ENCODE results near the gene HRCT1. TPM values are rescaled to one million over a fixed set of nuclear protein-coding genes. Genes with fewer than 3 reads are reported as not detected.
"Not testable (repeated sequence)": the region's sequence is repeated elsewhere in the genome, so short reads cannot be mapped to it uniquely, and the experiment has no call there.

The HRCT1 gene
- total RNA-seq, 1 donor from 2014 or later = not detected

DNA sequence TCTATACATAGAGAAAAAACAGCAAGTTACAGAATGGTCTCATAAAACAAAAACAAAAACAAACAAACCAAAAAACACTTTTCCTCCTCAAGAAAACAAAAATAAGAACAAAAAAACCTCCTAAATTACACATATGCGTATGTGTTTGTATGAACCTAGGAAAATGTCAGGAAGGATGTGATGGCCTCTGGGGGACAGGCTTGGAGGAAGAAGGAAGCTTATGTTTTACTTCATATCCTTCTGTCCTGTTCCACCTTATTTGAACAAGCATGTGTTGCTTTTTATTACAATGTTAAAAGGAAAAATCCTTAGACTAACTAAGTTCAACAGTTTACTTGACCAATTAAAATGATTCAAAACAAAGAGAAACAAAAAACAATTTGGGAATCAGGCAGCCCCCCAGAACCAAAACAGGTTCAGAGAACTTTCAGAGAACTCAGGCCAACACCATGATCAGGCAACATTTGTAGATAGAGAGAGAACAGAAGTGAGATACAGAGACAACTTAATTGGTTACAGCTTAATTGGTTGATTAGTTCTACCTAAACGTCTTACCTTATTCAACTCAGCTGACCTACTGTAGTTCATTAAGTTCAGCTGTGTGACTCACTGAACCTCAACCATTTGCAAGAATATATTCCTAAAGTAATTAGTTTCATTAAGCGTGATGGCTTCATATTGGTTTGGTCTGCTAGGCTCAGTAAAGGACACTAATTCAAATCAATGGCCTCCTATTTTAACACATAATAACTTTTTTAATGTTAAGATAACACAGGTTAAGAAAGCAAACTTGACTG is 13.4 kb downstream of the HRCT1 start:
- no peak for DNase-seq

DNA sequence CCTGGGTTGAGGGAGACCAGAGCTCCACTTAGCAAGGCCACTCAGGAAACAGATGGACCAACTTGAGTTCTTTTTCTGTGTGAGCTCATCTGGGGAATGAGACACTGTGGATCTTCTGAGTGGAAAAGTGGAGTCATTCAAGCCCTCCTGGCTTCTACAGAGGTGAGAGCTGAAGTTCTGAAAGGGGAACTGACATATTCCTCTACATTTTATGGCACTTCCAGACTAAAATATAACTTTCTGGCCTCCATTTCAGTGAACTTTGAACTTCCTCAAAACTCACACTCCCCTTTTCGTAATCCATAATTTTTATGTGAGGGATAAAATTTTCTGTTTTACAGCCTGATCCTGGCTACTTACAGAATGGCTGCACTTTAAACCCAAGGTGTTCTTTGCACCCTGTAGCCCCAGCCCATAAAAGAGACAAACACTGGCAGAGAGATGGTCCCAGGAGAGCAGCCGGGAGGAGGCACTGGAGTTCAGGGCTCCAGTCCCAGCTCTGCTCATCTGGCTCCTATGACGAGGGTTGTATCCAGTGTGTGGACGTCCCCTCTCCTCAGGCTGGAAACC is 14.1 kb downstream of the HRCT1 start:
- peak; percentile 65 for DNase-seq

DNA sequence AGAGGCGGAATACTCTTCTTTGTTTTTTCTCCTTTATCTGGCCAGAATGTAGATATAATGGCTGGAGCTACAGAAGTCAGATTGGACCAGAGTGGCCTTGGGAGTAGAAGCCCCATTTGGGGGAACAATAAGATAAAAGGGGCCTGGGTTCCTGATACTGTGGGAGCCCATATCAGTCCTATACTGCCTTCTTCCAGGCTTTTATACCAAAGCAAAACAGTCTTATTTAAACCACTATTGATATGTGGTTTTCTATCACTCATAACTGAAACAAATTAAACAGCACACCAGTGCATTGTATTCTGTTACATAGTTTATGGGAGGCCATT is 17.6 kb downstream of the HRCT1 start:
- DNase-seq = no peak

DNA sequence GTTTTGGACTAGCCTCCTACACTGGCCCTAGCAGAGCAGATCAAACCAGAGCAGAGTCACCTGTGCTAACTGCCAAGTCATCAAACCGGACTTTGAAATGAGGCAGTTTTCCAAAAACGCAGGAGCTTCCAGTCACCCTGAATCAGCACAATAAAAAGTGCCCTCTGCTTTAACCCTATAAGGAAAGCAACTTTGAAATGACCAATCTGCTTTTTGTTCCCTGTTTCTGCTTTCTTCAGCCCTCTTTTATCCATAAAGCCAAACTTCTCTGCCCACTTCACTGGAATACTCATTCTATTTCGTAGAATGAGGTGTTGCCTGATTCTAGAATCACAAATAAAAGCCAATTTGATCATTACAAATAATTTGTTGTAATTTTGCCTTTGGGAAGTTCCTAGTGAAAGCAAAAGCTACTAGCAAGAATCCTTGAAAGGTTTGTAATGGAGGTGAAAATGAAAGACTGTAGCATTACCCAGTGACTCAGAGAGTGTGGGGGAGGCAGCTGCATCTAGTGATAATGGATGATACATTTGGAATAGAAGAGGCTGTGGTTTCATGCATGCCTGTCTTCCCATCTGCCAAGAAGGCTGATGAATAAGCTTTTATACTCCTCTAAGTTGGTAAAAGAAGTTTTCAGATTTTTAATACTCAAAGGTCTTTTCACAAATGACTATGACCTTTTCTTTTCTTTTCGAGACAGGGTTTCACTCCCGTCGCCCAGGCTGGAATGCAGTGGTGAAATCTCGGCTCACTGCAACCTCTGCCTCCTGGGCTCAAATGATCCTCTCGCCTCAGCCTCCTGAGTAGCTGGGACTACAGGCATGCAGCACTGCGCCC is 18.1 kb downstream of the HRCT1 start:
- no peak for DNase-seq

DNA sequence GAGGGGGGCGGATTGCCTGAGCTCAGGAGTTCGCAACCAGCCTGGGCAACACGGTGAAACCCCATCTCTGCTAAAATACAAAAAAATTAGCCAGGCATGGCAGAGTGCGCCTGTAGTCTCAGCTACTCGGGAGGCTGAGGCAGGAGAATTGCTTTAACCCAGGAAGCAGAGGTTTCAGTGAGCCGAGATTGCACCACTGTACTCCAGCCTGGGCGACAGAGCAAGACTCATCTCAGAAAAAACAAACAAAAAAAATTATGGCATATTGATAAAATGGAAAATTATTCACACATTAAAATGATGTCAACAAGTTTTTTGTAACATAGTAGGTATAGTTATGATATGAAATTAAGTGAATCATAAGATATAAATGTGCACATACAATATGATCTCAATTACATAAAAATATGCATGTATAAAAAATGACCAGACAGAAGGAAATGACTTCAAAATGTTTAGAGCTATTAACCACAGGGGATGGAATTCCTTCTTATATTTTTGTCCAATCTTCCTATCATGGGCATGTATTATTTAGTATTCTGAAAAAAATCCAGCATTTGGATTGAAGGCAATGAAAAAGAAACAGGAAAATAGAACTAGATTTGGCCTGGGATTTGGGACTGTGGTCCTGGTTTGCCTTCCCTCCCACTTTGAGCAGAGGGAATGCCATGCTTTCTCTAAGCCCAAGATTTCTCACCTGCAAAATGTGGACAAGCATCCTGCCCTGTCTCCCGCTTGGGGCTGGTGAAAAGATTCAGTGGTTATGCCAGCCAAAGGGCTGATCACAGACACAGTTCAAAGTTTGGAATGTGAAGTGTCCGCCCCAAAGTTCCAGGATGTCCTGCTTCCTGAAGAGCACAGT is 22.8 kb downstream of the HRCT1 start:
- DNase-seq = no peak

DNA sequence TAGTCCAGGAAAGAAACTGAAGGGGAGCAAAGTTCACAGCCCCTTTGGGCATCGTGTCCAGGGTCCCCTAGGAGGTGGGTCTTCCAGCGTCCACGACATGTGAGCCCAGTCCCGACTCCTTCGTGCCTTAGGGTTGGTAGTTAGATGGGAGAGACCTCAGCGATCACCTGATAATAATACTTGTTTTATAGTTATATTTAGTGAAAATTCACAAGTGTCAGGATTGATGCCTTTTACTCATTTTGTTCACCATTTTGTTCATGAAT is 23.4 kb downstream of the HRCT1 start:
- DNase-seq = no peak

DNA sequence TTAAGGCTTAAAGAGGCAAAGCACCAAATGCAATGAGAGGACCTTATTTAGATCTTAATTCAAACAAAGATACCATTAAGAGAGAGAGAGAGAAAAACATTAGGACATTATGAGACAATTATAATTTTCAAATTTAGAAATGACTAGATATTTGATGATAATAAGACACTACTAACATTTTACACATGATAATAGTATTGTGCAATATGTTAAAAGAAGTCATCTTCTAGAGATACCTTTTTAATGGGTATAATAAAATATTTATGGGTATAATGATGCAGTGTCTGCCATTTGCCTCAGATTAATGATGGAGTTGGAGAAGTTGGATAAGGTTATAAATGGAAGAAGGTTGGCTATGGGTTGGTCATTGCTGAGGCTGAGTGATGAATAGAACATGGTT is 24.5 kb downstream of the HRCT1 start:
- DNase-seq = no peak

DNA sequence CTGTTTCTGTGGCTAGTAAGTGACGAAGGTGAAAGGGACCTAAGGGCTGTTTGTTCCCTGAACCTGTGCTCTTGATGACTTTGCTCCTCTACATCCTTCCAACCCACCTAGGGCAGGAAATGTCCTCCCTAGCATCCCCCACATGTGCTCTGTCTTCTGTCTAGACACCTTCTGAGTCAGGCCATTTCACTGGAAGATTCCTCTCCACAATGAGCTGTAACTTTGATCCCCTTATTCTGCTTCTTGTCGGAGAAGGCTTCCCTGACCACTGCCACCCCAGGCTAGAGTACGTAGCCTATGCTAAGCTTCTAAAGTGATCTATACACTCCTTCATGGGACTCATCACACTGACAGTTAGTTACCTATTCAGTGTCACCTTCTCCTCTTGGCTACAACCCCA is 25.0 kb downstream of the HRCT1 start:
- DNase-seq = no peak

DNA sequence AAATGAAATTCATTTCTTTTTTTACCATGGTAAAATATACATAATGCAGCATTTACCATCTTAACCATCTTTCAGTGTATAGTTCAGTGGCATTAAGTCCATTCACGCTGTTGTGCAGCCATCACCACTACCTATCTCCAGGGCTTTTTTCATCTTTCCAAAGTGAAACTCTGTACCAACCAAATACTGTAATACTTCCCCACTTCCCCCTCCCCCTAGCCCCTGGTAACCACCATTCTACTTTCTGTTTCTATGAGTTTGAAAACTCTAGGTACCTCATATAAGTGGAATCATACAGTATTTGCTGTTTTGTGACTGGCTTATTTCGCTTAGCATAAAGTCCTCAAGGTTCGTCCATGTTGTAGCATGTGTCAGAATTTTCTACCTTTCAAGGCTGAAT is 26.7 kb downstream of the HRCT1 start:
- no peak for DNase-seq

DNA sequence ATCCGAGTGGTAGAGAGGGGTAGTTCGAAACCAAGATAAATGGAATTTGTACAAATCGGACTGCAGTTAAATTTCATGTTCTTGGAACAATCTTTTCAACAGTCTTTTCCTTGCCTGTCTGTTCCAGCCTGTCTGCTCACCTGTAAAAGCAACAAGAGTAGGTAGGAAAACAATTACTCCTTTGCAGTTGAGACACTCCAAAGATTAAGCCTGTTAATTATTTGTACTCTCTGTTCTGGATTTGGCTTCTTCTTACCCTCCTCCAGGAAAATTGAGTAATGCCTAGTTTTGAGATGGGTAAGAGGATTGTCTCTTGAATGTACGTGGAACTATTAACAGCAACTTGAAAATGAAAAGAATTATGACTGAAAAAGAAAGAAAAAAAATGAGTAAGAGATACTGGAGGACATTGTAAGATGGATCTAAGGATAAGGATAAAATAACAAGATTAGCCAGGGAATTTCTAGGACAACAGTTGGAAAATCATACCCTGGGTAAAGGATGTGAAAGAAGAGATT is 27.6 kb downstream of the HRCT1 start:
- no peak for DNase-seq

DNA sequence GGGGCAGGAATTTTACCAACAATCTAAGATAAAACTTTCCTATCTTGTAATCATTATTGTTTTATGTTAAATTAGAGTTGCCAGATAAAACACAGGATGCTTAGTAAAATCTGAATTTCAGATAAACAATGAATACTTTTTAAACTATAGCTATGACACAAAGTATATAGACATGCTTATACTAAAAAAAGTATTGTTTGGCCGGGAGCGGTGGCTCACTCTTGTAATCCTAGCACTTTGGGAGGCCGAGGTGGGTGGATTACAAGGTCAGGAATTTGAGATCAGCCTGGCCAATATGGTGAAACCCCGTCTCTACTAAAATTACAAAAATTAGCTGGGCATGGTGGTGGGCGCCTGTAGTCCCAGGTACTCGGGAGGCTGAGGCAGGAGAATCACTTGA is 28.1 kb downstream of the HRCT1 start:
- not testable (repeated sequence) for DNase-seq

DNA sequence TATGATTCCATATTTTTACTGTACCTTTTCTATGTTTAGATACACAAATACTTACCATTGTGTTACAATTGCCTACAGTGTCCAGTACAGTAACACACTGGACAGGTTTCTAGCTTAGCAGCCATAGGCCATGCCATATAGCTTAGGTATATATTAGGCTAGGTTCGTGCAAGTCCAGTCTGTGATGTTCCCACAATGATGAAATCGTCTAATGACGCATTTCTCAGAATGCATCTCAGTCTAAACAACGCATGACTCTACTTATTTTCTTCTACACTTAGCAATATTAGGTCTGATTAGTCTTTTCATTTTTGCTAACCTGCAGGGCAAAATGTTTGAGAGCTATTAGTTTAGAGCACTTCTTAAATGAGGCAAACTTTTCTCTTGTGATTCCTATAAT is 29.3 kb downstream of the HRCT1 start:
- DNase-seq = no peak

DNA sequence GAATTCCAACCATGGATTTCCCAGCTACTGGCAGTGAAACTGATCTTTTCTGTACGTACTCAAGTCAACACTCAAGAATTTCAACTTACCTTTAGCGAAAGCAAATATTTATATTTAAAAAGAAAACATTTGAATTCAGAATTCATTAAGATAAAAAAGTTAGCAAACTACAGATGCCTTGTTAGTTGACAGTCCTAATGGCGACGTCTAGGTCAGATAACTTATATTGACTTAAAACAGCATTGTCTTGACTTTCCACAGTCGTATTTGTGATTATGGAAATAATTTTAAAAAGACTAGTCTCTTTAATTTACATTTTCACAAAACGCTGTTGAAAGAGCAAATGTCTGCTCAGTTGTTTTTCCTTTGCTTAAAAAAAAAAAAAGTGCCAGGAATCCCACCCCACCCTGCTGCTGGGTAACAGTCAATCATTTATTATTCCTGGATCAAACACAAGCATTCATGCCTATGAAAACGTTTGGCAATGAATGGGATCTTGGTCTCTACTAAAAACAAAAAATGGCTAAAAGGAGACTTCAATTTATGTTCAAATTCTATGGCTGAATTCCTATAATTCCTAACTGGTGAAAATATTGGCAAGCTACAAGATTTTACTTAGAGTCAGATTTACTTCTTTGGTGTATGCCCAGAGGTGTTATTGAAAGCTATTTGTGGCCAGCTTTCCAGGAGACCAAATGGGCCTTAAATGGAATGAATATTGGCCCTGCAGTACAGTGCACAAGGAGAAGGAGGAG is 29.9 kb downstream of the HRCT1 start:
- peak; percentile 35 for DNase-seq

DNA sequence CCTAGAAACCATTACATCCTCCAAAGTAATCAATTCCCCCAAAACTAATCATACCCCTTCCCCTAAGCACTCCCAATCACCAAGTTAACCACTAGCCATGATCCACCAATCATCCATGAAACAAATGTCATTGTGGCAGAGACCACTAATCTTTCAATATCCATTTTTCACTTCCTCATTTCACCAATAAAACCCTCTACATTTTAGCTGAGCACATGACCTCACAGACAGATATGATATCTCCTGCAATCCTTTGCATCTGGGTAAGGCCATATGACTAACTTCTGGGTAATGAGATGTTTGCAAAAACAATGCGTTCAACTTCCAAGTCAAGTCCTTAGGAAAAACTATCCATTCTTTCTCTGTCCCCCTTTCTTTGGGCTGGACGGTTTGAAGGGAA is 31.2 kb downstream of the HRCT1 start:
- DNase-seq = no peak

DNA sequence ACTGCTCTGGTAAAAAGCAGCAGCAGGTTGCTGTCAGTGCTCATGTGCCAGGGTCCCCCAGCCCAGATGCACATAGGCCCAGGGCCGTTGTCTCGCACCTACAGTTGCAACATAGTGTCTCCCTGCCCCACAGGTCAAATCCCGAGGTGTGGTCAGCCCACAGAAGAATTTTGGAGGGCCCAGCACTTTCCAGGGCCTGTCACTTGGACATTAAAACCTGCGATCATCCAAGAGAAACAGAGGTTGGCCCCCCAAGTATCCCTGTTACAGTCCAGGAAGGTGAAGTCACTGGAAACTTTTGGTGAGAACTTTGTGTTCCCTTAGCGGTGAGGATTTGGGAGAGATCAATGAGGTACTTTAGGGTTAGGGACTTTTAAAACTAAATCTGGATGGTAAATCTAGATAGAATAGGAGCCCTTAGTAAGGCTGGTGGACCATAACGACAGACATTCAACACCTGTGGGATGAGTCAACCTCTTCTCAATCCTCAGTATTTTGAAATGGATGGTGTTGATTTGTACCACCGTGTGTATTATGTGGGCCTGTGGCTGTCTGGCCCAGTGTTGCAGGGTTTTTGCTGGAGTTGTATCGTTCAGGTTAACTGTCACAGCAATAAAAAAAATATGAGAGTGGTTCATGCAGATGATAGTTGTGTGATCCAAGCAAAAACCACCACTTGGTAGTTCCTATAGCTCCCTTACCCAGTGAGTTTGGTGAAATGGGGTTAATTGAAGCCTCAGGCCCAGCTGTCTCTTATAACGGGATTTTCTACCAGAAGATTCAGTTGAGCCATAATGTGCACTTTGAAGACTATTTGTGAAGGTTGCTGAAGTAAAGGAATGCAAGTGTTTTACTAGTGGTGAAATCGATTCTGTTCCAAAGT is 32.7 kb downstream of the HRCT1 start:
- no peak for DNase-seq

DNA sequence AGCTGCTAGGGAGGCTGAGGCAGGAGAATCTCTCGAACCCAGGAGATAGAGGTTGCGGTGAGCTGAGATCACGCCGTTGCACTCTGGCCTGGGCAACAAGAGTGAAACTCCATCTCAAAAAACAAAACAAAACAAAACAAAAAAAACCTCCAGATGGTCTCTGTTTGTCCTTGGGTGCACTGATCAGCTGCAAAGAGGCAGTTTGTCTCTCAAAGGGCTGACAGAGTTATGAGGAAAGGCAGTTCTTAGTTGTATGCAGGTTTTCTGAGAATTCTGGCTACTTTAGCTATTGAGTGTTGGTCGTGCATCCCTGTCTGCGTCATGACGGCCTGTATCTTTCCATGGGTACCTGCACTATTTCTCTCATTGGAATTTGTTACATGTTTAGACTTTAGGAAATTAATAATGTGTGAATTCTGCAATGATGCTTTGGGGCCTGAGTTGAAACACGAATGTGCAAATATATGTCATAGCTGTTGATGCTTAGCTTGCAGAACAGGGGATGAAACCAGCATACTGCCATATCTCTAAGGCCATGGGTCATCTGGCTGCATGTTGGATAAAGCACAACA is 33.8 kb downstream of the HRCT1 start:
- no peak for DNase-seq

DNA sequence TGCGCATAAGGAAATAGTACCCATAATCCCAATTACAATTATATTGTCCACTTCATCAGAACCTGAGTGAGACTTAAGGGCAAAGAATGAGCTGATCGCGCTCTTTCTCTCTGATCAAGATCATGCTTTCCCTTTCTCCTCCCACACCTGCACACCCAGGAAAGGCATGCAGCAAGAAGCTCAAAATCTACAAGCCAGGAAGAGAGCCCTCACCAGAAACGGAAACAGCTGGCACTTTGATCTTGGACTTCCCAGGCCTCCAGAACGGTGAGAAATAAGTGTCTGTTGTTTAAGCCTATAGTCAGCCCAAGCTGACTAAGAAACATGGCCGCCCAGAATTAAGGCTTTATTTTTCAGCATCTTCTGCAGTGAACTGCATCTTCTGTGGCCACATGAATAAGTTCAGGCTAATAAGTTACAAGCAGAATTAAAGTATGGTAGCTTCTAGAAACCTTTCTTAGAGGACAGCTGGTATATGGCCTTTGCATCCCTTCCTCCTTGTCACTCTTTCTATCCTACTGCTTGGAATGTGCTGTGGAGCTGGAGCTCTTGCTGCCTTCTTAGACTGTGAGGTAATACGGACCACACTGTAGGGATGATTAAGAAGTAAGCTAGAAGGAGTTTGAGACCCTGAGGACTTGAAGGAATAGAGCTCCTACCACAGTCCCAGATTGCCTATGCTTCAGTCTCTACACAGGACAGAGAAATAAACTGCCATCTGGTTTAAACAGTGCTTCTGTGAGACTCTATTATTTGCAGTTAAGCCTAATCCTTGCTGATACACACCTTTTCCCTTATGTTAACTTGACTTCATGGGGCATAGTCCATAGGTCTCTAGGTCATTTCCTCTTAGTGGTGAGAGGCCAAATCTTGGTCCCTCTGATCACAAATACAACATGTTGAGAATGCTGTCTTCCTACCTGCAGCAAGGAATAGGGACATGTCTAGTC is 34.7 kb downstream of the HRCT1 start:
- DNase-seq = no peak

DNA sequence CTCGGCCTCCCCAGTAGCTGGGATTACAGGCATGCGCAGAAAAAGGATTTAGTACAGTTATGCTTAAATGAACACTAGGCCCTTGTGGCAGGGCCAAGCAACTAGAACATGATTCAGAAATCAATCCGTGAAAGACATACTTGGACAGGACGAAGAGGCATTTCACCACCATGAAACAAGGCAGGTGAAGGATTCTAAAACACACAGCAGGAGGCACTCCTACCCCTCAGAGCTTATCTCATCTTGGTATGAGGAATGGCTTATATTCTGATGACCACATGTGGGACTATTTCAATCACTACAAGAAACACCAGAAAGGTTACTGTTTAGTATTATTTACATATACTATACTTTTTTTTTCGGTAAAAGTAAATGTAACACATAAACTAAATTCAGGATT is 36.3 kb downstream of the HRCT1 start:
- DNase-seq = no peak

DNA sequence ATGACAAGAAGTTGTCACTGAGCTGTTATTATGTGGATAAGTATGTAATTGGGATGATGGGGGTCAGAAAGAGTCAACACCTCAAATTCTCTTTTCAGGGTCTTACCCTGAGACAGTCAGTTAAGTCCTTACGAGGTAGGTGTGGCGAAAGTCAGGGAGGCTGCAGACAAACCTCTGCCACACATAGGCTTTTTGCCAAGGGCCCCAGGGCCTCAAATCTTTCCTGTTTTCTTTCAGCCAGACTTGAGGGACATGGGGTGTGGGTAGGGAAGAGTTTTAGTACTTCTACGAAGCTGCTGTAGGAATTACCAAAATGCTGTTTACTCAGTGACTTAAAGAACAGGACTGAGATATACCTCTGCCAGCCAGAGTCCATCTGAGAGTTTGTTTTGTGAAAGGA is 38.2 kb downstream of the HRCT1 start:
- no peak for DNase-seq
